GM12873 (cell line): ENCODE measurements around the gene KCNA2.

Experiments
- CTCF ChIP-seq: IDR thresholded peaks from 2 replicates; pipeline ENCODE4 v1.5.1; 2012; ENCODE audit warnings: low read depth, mild to moderate bottlenecking, moderate library complexity, low read length, control low read depth; ENCODE audit not compliant: insufficient read depth; ENCODE audit errors: missing control alignments

KCNA2 gene

DNA sequence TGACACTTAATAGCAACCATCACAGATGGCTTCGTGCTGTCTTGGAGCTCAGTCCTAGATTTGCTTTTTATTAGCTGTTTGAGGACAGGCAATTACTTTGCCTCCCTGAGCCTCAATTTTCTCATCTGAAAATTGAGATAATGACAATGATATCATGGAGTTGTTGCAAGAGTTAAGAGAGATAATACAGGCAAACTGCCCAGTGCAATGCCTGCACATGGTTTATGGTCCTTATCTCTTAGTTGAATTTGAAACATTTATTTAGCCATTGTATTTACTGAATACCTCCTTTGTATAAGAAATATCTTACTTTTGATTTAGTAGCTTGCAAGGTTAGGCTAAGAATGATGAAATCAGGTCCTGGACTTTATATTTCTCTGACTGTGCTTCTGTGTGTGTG, 17.7 kb downstream of the KCNA2 start:
- no peak for TF ChIP-seq CTCF

GRCh38 chr1:110587906-110588305, 18.3 kb downstream of the KCNA2 start:
- no peak for TF ChIP-seq CTCF

DNA sequence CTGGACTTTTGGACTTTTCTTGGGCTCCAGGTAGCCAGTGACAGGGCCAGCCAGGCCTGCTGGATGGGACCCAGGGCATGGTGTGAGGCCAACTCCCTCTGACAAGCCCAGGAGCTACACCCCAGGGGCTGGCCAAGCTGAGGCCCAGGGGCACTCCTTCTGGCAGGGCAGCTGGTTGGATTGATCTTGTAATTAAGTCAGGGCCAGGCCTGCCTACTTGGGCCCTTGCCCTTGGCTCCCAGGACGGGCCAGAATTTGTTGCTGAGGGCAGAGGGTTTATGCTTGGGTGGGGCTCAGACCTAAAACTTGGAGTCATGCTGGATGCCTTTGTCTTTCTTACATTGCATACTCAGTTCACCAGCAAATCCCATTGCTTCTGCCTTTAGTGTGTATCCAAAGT, 20.7 kb downstream of the KCNA2 start:
- TF ChIP-seq CTCF, result no peak

DNA sequence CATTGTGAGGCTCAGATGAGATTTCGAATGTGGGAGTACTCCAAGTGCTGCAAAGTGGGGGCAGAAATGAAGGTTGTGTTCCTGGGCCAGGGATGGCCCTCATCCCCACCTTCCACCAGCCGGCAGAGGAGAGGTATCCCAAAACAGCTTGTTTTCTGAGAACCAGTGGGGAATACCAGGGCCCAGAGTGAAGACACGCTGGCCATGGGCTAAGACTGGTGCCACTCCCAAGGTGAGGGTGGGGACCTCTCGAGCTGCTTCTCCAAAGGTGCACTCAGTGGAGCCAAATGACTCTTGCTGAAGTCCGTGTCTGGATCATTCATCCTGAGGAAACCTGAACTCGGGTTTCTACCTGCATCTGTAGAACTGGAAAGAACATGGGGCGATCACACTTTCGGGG, 22.1 kb downstream of the KCNA2 start:
- TF ChIP-seq CTCF, result no peak

DNA sequence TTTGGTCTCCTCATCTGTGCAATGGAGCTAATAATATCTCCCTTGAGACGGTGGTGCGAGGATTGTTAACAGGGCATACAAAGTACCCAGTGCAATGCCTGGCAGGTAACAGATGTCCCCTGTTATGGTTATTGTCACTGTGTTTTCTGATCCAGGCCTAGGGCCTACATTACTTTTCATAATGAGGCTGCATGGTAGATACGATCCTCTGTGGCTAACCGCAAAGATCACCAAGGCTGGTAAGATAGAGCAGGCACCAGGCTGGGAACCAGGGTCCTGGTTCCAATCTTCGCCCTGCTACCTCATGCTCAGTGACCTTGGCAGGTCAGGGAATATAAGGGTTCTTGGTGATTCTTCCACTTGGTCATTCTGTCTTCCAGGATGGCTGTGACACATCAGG, 22.7 kb downstream of the KCNA2 start:
- TF ChIP-seq CTCF, result no peak

- TF ChIP-seq CTCF, result no peak
Measured at GRCh38 chr1:110582378-110582777, 23.8 kb downstream of the KCNA2 start.

DNA sequence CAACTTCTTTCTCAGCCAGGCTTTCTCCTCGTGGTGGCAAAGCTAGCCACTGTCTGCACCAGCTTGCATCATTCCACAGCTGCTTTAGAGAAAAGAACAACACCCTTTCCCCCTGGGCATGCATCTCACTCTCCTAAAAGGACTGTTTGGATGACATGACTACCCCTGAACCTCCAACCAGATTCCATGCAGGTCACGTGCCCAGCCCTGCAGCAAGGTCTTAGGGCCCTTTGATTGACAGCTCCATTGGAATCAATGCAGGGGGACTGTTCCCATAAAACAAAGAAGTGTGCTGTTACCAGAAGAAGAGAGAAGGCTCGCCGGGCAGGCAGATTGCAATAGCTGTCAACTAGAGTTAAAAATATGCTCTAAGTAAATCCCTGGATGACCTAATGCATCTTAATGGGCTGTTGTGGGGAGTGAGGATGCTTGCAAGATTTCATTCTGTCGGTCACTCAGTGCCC, 24.4 kb downstream of the KCNA2 start:
- TF ChIP-seq CTCF, result no peak
